ENCODE data around the gene TWIST1. TPM values are rescaled to one million over a fixed set of nuclear protein-coding genes. Genes with fewer than 3 reads are reported as not detected.

TWIST1 gene
- polyA plus RNA-seq, 1 of the 3 experiments (the other 2 are of a cell fraction) = 170 TPM

- H3K4me2 ChIP-seq = peak overlapping the region; percentile 79
- H3K27ac ChIP-seq (ENCODE audit: low read depth in 2 of 2, low read length in 1 of 2) = peak overlapping the region; percentile 79 to 100
- ChIA-PET CTCF (interaction anchor here (1.0 to 5.9 kb wide), 7 partner anchors 10 to 741 kb away, joined by 3 to 36 read pairs (median 4); partner anchors contain the start of gene TWIST1), POLR2A (interaction anchor here (0.7 to 3.7 kb wide), 5 partner anchors 8 to 604 kb away, joined by 3 to 16 read pairs (median 4); partner anchors contain the start of gene TWIST1)
- H3K9me2 ChIP-seq = no peaks in the 10 kb centered on the region
- H3K36me3 ChIP-seq (replicated peaks in 1 of 2; ENCODE audit: control insufficient read depth in 1 of 2, insufficient read depth in 2 of 2, low read length in 1 of 2) = peaks cover 0 to 41% of the 10 kb centered on the region in 2 experiments
- H3K9ac ChIP-seq = peak overlapping the region; percentile 64
- H3K9me3 ChIP-seq = no peaks in the 10 kb centered on the region
- WGBS (ENCODE audit: low lambda C conversion rate) = 11% methylated on average over 1 of the region's 1 CpG
- peaks cover 100% of the 10 kb centered on the region for H3K79me2 ChIP-seq (ENCODE audit: insufficient read depth)
- H3K27me3 ChIP-seq (ENCODE audit: insufficient read depth) = no peaks in the 10 kb centered on the region
- peak overlapping the region; percentile 19 to 48; a peak in 3 of 4 replicates for H3K4me3 ChIP-seq (ENCODE audit: low read depth in 2 of 2, low read length in 1 of 2)
- peaks cover 36 to 88% of the 10 kb centered on the region in 2 experiments; a peak in 3 of 4 replicates for H3K4me1 ChIP-seq (ENCODE audit: control insufficient read depth in 1 of 2, insufficient read depth in 2 of 2, low read depth in 1 of 2, low read length in 1 of 2)
- peaks cover 28% of the 10 kb centered on the region for H3F3A ChIP-seq (replicated peaks; ENCODE audit: insufficient read depth)
- H4K20me1 ChIP-seq (ENCODE audit: insufficient read depth) = no peaks in the 10 kb centered on the region
- DNase-seq = no peak
- peak overlapping the region; percentile 49; the same call in 1 of the 2 replicates for H2AFZ ChIP-seq (ENCODE audit: low read depth)
- peak; percentile 68 for TF ChIP-seq TEAD4 (IDR thresholded peaks at IDR 0.05; ENCODE audit: borderline replicate concordance, insufficient read depth)
- peak; percentile 90 for TF ChIP-seq FOXJ3 (CRISPR knock-in tag; IDR thresholded peaks at IDR 0.05)
- 0 out of 2 replicates have a peak, but pooled peaks have one; percentile 14 for TF ChIP-seq MEF2A (IDR thresholded peaks at IDR 0.05; ENCODE audit: borderline replicate concordance, low read depth)
- peak; percentile 81 for TF ChIP-seq CHD2 (IDR thresholded peaks at IDR 0.05; ENCODE audit: low read length, partially characterized antibody)
- peak; percentile 60; the same call in 1 of the 2 replicates for TF ChIP-seq TCF12 (IDR thresholded peaks at IDR 0.05)
- TF ChIP-seq GATA2 (CRISPR knock-in tag; IDR thresholded peaks at IDR 0.05) = peak; percentile 95
- TF ChIP-seq, protein P1, sequence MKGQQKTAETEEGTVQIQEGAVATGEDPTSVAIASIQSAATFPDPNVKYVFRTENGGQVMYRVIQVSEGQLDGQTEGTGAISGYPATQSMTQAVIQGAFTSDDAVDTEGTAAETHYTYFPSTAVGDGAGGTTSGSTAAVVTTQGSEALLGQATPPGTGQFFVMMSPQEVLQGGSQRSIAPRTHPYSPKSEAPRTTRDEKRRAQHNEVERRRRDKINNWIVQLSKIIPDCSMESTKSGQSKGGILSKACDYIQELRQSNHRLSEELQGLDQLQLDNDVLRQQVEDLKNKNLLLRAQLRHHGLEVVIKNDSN (IDR thresholded peaks at IDR 0.05; ENCODE audit: borderline replicate concordance, low read depth) = no peak
- no peak; the same call in 1 of the 2 replicates for TF ChIP-seq EZH2phosphoT487 (IDR thresholded peaks at IDR 0.05; ENCODE audit: borderline replicate concordance, low read depth)
- no peak for TF ChIP-seq GABPA (IDR thresholded peaks at IDR 0.05; ENCODE audit: low read depth)
- TF ChIP-seq CTCF (IDR thresholded peaks at IDR 0.05) = no peak
- TF ChIP-seq MXI1 (IDR thresholded peaks at IDR 0.05; ENCODE audit: low read depth, low read length) = peak; percentile 34; the same call in 1 of the 2 replicates
- TF ChIP-seq PBX3 (IDR thresholded peaks at IDR 0.05) = peak; percentile 70
- peak; percentile 28; the same call in 1 of the 2 replicates for TF ChIP-seq POLR2AphosphoS5 (IDR thresholded peaks at IDR 0.05; ENCODE audit: low read depth, low read length)
- no peak for TF ChIP-seq JUND (IDR thresholded peaks at IDR 0.05)
- TF ChIP-seq USF2 (IDR thresholded peaks at IDR 0.05; ENCODE audit: borderline replicate concordance, low read depth, low read length) = no peak
- no peak for TF ChIP-seq TAF1 (IDR thresholded peaks at IDR 0.05; ENCODE audit: borderline replicate concordance, low read depth, low read length)
- peak; percentile 84; the same call in 1 of the 2 replicates for TF ChIP-seq RCOR1 (IDR thresholded peaks at IDR 0.05; ENCODE audit: low read length)
- TF ChIP-seq SMC3 (IDR thresholded peaks at IDR 0.05; ENCODE audit: low read depth, low read length) = no peak
- no peak for TF ChIP-seq FOXM1 (IDR thresholded peaks at IDR 0.05; ENCODE audit: low read depth)
- TF ChIP-seq RAD21 (IDR thresholded peaks at IDR 0.05; ENCODE audit: low read length) = peak; percentile 45
- peak; percentile 49 to 98; a peak in 3 of 4 replicates for TF ChIP-seq EP300 (IDR thresholded peaks at IDR 0.05; ENCODE audit: borderline replicate concordance in 1 of 2, low read depth in 1 of 2, low read length in 1 of 2)
Measured at GRCh38 chr7:19098510-19098909, 18.9 kb downstream of the TWIST1 start.

All from SK-N-SH (cell line).